ENCODE results near the gene HIPK1. TPM values are rescaled to one million over a fixed set of nuclear protein-coding genes. Genes with fewer than 3 reads are reported as not detected.

The HIPK1 gene
- total and polyA plus RNA-seq, 12 donors = 7.8 to 91.0 (median 61.2) TPM

- 86 to 87% methylated on average over 5 of the region's 5 CpGs for WGBS, 2 donors
- H3K27me3 ChIP-seq = no peaks in the 10 kb centered on the region
- no peaks in the 10 kb centered on the region for H3K4me1 ChIP-seq
- ATAC-seq (no peak), DNase-seq (no peak)
- no peak overlapping the region for H3K4me3 ChIP-seq
- peaks cover 0 to 27% (median 15%) of the 10 kb centered on the region in 11 donors for H3K9me3 ChIP-seq
- intact Hi-C loops (cut with DNase I) = no loop called here
- no peaks in the 10 kb centered on the region for H3K36me3 ChIP-seq
- no peak for TF ChIP-seq CTCF (IDR thresholded peaks at IDR 0.05)
- no peak overlapping the region for H3K27ac ChIP-seq
Measured at GRCh38 chr1:113991467-113991997, 62.4 kb downstream of the HIPK1 start.

- WGBS, 2 donors = 92 to 98% methylated on average over 5 of the region's 5 CpGs
- ATAC-seq = no peak
- intact Hi-C loops (cut with DNase I) = no loop called here
- Histone ChIP-seq H3K27ac (no peak overlapping the region), H3K4me1 (peaks cover 0 to 4% (median 0%) of the 10 kb centered on the region in 9 donors), H3K36me3 (no peaks in the 10 kb centered on the region), H3K9me3 (peaks cover 0 to 29% (median 15%) of the 10 kb centered on the region in 11 donors), H3K4me3 (no peak overlapping the region), H3K27me3 (no peaks in the 10 kb centered on the region)
- TF ChIP-seq CTCF (IDR thresholded peaks at IDR 0.05) = no peak
- DNase-seq = no peak
Measured at GRCh38 chr1:113993072-113993471, 63.9 kb downstream of the HIPK1 start.

- TF ChIP-seq CTCF (IDR thresholded peaks at IDR 0.05) = no peak
- DNase-seq (no peak), ATAC-seq (no peak)
- Histone ChIP-seq H3K4me1 (peaks cover 0 to 7% (median 0%) of the 10 kb centered on the region in 9 donors), H3K9me3 (peaks cover 0 to 29% (median 15%) of the 10 kb centered on the region in 11 donors), H3K27me3 (no peaks in the 10 kb centered on the region), H3K4me3 (no peak overlapping the region), H3K36me3 (no peaks in the 10 kb centered on the region), H3K27ac (no peak overlapping the region)
- 90 to 93% methylated on average over 2 of the region's 2 CpGs for WGBS, 2 donors
- intact Hi-C loops (cut with DNase I) = no loop called here
Measured at GRCh38 chr1:113993766-113994165, 64.6 kb downstream of the HIPK1 start.

- H3K4me1 ChIP-seq = peaks cover 0 to 7% (median 0%) of the 10 kb centered on the region in 9 donors
- H3K27me3 ChIP-seq = no peaks in the 10 kb centered on the region
- no peak for DNase-seq
- no peak overlapping the region for H3K4me3 ChIP-seq
- WGBS, 2 donors = 90 to 95% methylated on average over 2 of the region's 2 CpGs
- ATAC-seq = no peak
- H3K36me3 ChIP-seq = no peaks in the 10 kb centered on the region
- no peak overlapping the region for H3K27ac ChIP-seq
- intact Hi-C loops (cut with DNase I) = no loop called here
- no peak for TF ChIP-seq CTCF (IDR thresholded peaks at IDR 0.05)
- H3K9me3 ChIP-seq = peaks cover 0 to 29% (median 15%) of the 10 kb centered on the region in 11 donors
Measured at GRCh38 chr1:113995382-113995781, 66.3 kb downstream of the HIPK1 start.
